ELR (cell line): ENCODE results near the gene SLC36A2.
"Not testable (repeated sequence)": the region's sequence is repeated elsewhere in the genome, so short reads cannot be mapped to it uniquely, and the experiment has no call there.

Experiments used
- DNase-seq: peaks from one replicate; pipeline ENCODE4 v3.0.0-alpha.2; 2015; ENCODE audit warnings: low read depth

Gene SLC36A2

DNA sequence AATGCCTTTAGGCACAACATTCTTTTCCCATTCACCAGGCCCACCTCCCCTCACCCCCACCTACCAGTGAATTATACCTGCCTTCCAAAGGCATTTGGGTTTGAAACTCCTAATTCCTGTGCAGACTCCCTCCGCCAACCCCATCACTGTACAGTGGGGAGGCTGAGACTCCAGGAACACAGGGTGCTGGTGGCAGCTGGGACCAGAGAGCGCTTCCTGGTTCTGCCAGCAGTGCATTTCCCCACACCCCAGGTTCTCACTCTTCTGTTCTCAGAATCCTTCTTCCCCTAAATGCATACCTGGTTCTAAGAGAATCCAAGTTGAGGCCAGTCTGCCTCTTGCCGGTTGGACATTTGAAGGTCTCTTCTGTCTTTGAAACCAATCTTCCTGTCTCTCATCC, 21.1 kb downstream of the SLC36A2 start:
- DNase-seq = no peak

DNA sequence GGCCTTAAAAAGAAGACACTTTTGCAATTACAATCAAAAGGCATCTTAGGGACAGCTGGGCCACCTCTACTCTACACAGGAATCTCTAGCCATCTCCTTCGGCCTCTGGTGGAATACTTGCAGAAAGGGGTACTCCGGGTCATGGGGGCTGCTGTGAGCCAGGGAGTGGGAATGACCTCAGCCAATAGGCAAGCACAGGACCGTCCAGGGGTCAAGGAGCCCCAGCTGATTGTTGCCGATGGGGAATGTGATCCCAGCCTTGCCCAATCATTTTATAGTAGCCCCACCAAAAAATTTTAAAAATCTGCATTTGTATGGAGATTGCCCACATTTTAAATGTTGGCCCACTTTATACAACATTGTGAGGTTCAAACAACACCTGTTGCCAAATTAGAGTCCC, 26.9 kb downstream of the SLC36A2 start:
- no peak for DNase-seq

DNA sequence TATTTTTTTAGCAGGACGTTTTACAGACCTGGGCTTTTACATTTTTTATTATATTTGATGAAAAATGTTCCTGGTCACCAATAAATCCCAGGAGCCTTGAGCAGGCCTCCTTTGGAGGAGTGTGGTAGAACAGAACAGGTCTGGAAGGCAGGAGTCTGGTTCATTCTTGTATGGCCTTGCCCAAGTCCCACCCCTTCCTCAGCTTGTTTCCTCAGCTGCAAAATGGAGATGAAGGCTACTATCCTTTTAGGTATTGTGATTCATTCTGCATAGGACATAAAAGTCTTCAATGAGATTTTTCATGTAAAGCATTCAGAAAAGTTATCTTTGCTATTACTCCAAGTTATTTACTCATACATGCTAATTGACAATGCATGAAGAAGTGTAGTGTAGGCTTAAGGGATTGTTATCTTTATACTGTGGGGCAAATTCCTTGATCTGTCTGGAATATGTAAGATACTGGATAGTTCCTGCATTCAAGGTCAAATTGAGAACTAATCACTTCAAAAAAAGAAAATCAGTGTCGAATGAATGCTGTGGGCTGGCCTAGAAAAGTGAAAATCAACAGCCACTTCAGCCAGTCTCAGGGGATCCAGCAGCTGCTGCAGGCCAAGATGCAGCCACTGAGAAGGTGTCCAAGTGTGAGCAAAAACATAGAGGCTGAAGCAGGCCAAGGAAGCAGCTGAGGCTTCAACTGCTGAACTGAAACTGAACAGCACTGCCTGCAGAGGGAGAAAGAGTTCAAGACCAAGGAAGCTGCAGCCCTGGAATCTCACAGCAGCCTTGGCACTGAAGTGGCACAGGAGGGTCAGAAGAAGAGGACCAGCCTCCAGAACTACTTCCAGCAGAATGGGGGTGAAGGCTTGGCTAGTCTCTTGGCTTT, 28.3 kb downstream of the SLC36A2 start:
- DNase-seq = peak; percentile 38

DNA sequence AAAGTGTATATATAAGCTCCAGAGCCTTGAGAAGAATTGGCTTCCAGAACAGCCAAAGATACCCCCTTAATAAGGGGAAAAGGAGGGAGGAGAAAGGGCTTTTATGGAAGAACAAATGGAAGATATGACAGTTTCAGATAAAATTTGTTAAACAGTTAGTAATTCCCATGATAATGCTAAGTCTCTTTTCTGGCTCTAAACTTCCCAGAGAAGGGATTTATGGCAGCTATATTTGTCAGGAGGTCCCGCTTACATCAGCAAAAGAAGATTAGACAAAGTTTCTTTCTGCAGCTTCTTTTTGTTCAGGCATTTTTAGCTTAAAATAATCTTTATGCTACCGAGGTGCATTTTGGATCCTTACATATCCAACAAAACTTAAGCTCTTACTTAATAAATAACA, 29.5 kb downstream of the SLC36A2 start:
- no peak for DNase-seq

DNA sequence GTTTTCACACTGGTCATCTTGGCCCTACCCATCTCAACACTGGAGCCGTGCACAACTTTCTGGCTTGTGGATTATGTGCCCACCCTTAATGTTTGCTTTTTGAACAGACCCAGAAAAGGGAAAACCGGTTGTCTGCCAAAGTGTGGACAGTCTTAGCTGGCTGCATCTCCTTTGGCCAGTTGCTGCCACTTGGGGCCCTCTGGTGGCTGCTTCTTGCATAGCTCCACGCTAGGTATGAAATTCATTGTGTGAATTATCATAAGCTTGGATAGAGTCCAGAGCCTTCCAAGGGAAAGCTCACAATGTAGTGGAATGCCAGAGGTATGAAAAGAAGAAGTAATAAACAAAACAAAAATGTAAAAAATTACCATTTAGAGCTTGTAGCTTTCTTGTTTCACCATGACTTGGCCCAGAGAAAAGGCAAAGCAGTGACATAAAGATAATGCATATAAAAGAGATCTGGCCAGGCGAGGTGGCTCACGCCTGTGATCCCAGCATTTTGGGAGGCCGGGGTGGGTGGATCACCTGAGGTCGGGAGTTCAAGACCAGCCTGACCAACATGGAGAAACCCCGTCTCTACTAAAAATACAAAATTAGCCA, 31.3 kb downstream of the SLC36A2 start:
- DNase-seq = peak; percentile 77

DNA sequence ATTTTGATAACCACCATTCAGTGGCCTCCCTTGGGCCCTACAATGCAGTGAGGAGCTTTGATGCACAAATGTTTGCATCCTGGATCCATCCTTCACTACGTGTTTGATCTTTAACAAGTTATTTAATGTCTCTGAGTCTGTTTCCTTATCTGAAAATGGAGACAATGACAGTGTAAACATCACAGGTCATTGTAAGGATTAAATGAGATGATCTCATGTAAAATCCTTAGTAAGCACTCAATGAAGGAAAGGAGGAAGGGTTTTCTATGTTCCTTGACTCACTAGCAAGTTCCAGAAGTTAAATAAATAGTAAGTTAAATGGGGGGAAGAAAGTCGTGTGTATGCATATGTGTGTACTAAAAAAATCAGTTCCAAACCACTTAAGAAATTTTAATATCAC, 34.0 kb downstream of the SLC36A2 start:
- DNase-seq = no peak

DNA sequence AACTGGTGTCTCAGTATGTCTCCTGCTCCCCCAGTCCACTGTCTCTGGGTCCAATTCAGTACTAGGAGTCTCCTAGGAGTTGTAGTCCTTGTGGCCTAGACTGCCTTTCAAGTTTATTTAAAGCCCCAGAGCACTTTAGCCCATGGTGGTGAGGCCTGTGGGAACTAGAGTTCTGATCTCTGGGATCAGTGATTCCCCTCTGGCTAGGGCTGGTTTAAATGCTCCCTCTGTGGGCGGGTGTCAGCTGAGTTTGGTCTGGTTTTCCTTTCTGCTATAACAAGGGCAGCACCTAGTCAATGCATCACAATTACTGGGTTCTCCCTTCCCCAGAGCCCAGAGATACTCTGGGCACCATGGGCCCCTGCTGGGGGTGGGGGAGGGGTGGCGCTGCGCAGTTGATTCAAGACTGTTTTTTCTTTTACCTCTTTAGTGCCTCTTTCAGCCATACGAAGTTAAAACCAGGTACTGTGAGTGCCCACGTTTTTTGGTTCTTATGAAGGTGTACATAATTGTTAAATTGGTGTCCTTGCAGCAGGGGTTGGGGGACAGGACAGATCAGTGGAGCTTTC, 34.5 kb downstream of the SLC36A2 start:
- no peak for DNase-seq

DNA sequence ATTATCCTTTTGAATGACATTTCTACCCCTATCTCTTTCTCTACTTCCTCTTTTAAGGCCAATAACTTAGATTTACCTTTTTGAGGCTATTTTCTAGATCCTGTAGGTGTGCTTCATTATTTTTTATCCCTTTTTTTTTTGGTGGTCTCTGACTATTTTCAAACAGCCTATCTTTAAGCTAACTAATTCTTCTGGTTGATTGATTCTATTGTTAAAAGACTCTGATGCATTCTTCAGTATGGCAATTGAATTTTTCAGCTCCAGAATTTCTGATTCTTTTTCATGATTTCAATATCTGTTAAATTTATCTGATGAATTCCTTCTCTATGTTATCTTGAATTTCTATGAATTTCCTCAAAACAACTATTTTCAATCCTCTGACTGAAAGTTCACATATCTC, 36.4 kb downstream of the SLC36A2 start:
- DNase-seq = no peak

DNA sequence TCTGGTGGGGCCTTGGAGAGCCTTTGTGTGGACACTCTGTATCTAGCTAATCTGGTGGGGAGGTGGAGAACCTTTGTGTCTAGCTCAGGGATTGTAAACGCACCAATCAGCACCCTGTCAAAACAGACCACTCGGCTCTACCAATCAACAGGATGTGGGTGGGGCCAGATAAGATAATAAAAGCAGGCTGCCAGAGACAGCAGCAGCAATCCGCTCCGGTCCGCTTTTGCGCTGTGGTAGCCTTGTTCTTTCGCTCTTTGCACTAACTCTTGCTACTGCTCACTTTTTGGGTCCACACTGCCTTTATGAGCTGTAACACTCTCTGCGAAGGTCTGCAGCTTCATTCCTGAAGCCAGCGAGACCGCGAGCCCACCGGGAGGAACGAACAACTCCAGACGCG, 37.5 kb downstream of the SLC36A2 start:
- DNase-seq = not testable (repeated sequence)

DNA sequence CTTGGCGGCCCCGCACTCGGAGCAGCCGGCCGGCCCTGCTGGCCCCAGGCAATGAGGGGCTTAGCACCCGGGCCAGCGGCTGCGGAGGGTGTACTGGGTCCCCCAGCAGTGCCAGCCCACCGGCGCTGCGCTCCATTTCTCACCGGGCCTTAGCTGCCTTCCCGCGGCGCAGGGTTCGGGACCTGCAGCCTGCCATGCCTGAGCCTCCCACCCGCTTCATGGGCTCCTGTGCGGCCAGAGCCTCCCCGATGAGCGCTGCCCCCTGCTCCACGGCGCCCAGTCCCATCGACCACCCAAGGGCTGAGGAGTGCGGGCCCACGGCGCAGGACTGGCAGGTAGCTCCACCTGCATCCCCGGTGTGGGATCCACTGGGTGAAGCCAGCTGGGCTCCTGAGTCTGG, 38.1 kb downstream of the SLC36A2 start:
- not testable (repeated sequence) for DNase-seq

DNA sequence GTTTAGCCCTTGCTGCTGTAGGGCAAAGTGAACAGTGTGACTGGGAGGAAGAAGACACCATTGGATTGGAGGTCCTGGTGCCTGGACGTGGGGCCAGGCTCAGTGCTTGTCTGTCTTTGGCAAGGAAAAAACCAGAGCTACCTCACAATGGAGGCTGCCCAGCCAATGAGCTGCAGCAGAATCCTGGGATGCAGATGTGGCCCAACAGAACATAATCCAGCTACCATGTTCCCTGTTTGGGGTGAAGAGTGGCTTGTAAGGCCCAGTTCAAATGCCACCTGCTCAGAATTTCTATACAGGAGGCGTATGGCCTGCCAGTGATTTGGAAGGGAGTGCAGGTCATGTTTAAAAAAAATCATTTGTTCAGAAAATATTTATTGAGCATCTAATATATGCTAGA, 43.7 kb downstream of the SLC36A2 start, which contains the start of gene SLC36A3:
SLC36A3 (minus strand) TSS at position 101 of the 400 bp plus-strand sequence. CDS start 412 bp downstream, outside the sequence.
- no peak for DNase-seq

DNA sequence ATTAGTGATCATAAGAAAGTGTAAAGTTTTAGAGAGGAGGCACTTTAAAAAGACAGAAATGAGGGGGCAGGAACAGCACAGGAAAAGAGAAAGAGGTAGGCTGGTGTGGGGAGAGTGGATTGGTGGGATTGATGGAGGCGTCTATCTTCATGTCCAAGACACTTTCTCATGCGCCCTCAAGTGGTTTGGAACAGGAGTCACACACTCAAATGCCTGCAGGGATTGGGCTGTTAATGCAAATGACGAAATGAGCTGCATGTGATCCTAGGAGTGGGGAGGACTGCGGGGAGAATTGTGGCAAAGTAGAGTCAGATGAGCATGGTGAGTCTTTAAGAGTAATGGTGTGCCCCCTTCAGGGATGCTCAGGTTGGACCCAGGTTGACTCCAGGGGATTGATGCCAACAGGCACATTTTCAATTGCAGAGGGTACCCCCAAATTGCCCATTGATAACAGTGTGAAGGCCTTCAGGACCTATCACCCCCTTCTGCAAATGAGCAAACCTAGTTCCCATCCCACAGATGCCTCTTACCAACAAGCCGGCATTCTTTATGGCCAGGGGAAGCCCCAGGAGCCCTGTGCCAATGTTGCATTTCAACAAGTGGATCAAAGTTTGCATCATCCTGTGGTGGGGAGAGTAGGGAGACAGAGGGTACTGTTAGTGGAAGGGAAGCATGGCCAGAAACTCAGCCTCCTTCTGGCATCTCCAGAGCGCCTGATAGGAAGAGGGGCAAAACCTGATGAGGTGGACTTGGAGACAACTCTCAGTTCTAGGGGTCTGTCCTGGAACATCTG, 49.1 kb downstream of the SLC36A2 start:
- DNase-seq = peak; percentile 83

DNA sequence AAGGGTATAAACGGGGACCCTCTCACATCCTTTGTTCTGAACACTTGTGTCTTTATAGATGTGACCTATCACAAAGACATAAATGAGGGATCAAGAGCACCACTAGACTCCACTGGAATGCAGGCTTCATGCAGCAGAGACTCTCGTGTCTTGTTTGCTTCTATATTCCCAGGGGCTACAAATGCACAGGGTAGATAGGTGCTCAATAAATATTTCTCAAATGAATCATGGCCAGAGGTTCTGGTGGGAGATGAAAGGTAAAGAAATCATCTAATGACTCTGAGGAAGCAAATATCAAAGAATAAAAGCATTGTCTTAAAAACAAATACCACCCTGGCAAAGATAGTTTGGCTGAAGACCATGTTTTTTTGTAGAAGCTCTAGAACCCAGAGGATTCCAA, 50.4 kb downstream of the SLC36A2 start:
- no peak for DNase-seq

DNA sequence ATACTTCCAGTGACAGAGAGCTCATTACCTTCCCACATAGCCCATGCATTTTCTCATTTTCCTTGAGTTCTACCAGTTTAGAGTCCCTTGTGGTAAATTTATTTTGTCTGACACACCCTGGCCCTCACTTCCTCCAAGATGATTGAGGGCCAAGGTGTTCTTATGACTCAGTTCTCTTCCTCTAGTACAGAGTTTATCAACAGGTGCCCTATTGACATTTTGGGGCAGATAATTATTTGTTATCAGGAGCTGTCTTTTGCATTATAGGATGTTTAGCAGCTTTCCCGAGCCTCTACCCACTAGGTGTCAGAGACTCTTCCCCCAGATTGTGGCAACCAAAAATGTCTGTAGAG, 50.9 kb downstream of the SLC36A2 start:
- no peak for DNase-seq

DNA sequence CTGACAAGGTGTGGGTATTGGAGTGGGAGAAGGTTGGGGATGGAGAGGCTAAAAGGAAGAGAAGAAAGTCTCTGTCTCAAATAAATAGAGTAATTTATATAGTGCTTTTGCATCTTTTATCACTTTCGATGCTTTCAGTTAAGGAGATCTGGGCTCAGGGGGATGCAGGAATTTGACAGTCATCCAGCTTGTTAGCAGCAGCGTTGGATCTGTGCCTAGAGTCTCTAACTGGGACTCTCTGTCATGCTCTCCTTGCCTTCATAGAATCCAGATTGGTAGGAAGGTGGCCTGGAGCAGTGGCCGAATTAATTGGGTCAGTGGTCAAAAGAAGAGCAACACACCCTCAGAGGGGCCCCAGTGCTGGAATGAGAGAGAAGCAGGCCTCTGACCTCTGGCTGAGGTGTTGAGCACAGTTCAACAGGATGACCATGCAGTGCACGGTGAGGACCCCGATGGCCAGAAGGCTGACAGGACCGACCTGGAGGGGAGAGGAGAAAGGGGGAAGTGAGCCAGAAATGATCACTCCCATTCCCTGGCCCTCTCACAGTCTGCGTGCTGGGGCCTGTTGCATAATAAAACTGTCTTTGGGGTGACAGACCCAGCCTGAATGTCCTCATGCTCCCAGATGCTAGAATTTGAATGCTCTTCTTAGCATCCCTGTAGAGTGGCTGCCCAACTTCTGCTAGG, 51.4 kb downstream of the SLC36A2 start:
- DNase-seq = no peak

DNA sequence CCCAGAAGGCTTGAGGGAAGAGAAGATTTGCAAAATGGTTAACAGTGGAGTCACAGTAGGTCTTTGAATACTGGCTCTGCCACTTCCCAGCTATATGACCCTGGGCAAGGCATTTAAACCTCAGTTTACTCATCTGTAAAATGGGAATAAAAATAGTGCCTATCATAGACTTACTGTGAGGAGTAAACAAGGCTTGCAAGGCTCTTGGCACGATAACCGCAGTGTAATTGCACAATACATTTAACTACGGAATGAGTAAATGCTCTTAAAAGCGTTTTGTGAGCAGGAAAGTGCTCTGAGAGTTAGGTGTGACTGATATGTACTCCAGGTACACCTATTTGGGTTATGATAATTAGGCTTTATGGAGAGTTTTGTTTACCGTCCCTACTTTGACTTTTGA, 52.2 kb downstream of the SLC36A2 start:
- DNase-seq = peak; percentile 8

DNA sequence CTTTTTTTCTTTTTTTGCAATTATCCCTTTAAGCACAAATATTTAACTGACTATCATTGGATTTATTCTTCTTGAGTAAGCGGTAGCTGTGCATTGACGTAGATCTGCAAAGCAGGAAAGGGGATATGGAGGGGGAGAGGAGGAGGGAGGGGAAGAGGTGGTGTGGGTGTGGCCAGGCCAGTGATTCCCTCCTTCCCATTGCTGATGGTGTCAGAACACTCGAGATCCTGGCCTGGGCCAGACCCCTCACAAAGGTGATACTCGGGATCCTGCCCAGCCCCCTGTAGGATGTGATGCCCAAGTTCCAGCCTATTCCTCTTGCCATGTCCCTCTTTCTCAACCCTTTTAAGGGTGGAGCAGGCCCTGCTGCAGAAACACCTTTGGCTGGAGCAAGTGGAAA, 53.7 kb downstream of the SLC36A2 start:
- DNase-seq = no peak

DNA sequence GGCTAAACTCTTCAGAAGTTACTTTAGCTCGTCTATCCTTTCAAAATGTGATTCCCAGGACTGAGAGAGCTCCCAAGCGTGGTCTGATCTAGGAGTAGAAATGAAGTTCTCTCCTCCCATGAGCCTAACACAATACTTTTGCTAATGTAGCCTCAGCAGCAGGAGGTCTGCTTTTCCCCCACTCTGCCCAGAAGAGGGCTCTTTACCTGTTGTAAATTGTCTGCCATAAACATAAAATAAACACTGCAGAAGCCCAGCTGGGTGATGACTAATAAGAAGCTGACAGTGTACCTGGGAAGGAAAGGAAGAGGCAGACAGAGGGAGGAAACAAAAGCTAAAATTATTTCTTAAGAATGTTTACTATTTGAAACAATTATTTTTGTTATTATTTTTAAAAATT, 59.2 kb downstream of the SLC36A2 start:
- DNase-seq = peak; percentile 15

DNA sequence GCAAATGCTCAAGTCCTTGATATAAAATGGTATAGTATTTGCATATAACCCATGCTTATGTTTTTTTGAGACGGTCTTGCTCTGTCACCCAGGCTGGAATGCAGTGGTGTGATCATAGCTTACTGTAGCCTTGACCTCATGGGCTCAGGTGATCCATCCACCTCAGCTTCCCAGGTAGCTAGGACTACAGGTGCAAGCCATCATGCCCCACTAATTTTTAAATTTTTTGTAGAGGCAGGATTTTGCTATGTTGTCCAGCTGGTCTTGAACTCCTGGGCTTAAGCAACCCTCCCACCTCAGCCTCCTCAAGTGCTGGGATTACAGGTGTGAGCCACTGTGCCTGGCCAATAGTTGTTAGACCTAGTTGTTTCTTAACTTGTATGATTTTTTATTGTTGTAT, 61.1 kb downstream of the SLC36A2 start:
- DNase-seq = no peak

DNA sequence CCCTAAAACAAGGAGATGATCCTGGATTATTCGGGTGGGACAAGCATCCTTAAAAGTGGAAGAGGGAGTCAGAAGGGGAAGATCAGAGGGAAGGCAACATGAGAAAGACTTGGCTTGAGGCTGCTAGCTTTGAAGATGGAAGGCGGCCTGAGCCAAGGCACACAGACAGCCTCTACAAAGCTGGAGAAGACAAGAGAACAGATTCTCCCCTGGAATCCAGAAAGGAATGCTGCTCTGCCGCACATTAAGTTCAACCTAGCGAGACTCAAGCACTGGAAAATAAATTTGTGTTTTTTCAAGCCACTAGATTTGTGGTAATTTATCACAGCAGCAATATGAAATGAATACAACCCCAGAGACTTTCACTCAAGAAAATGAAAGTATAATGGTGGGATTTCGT, 61.7 kb downstream of the SLC36A2 start:
- DNase-seq = no peak

DNA sequence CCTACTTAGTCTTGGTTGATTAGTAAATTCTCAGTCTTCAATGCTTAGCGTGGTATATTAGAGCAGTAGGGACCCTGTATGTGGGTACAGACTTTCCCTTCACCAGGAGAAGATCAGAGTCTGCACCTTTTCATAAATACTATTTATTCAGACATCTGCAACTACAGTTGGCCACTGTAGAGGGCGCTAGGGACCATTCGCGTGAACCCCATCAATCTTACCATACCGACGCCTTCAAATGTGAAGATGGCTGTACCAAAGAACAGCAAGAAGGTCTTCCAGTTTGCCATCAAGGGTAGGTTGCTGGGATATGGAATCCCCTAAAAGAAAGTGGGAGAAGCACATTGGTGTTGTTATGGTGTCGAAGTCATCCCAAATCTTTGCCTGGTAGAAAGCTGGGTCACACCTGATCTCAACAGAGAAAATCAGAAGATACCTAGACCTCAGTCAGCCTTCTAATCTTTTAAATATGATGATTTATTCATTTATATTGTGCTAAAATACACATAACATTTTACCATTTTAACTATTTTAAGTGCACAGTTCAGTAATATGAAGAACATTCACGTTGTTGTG, 62.9 kb downstream of the SLC36A2 start:
- peak; percentile 17 for DNase-seq
